Immature natural killer cell (primary cell): Measurements from ENCODE around the gene NTM. TPM values are rescaled to one million over a fixed set of nuclear protein-coding genes. Genes with fewer than 3 reads are reported as not detected.

ENCODE experiments used
- DNase-seq, 3 donors: peaks; one replicate each; pipeline ENCODE4 v3.0.0; 2022; ENCODE audit warnings: mixed read lengths in 1 of 3
- H3K27ac Mint-ChIP-seq, 6 donors: one replicate each; pipeline ENCODE4 v1.8.0; 2020; ENCODE audit warnings: mixed read lengths in 6 of 6, mild to moderate bottlenecking in 5 of 6, inconsistent platforms in 4 of 6, moderate library complexity in 3 of 6
- H3K27me3 Mint-ChIP-seq, 3 donors: one replicate each; pipeline ENCODE4 v1.8.0; 2020 to 2021; ENCODE audit warnings: low read depth in 3 of 3, mild to moderate bottlenecking in 3 of 3, mixed read lengths in 3 of 3, moderate library complexity in 3 of 3, inconsistent platforms in 1 of 3
- H3K36me3 Mint-ChIP-seq, 3 donors: one replicate each; pipeline ENCODE4 v1.8.0; 2020; ENCODE audit warnings: mixed read lengths in 3 of 3, inconsistent platforms in 2 of 3, mild to moderate bottlenecking in 2 of 3
- H3K4me1 Mint-ChIP-seq, 2 donors: one replicate each; pipeline ENCODE4 v1.8.0; 2020; ENCODE audit warnings: inconsistent platforms in 2 of 2, mild to moderate bottlenecking in 2 of 2, mixed read lengths in 2 of 2, moderate library complexity in 1 of 2
- H3K4me3 Mint-ChIP-seq, 5 donors: one replicate each; pipeline ENCODE4 v1.8.0; 2020; ENCODE audit warnings: mild to moderate bottlenecking in 5 of 5, mixed read lengths in 5 of 5, inconsistent platforms in 3 of 5, moderate library complexity in 3 of 5
- H3K9me3 Mint-ChIP-seq, 6 donors: one replicate each; pipeline ENCODE4 v1.8.0; 2020; ENCODE audit warnings: mild to moderate bottlenecking in 6 of 6, mixed read lengths in 6 of 6, inconsistent platforms in 4 of 6, moderate library complexity in 3 of 6
- polyA plus RNA-seq, 3 donors: library from polyadenylated mRNA; unstranded; fragments of 300-500 nt; fragmentation: Illumina TruSeq; gene quantifications; one replicate each; pipeline ENCODE4 v1.2.3, GENCODE V29; 2021

The NTM gene
- polyA plus RNA-seq, 3 donors from 2014 or later: not detected

GRCh38 chr11:132046288-132046865 lies 676.0 kb downstream of the NTM start:
- Mint-ChIP-seq H3K36me3 (no peaks in the 10 kb centered on the region), H3K27me3 (peaks cover 2 to 5% (median 4%) of the 10 kb centered on the region in 3 donors), H3K9me3 (peaks cover 0 to 10% (median 1%) of the 10 kb centered on the region in 6 donors), H3K4me3 (no peak overlapping the region), H3K4me1 (no peaks in the 10 kb centered on the region), H3K27ac (no peak overlapping the region)
- DNase-seq: no peak

- Mint-ChIP-seq H3K36me3 (no peaks in the 10 kb centered on the region), H3K27me3 (peaks cover 2 to 5% (median 4%) of the 10 kb centered on the region in 3 donors), H3K4me1 (no peaks in the 10 kb centered on the region), H3K4me3 (no peak overlapping the region), H3K9me3 (peaks cover 0 to 11% (median 0%) of the 10 kb centered on the region in 6 donors), H3K27ac (no peak overlapping the region)
- no peak for DNase-seq
Observed at GRCh38 chr11:132047167-132047566, 676.8 kb downstream of the NTM start.

GRCh38 chr11:132048040-132048439 lies 677.6 kb downstream of the NTM start:
- Mint-ChIP-seq H3K36me3 (no peaks in the 10 kb centered on the region), H3K4me1 (no peaks in the 10 kb centered on the region), H3K4me3 (no peak overlapping the region), H3K27ac (no peak overlapping the region), H3K27me3 (peaks cover 0 to 7% (median 4%) of the 10 kb centered on the region in 3 donors), H3K9me3 (peaks cover 0 to 8% (median 0%) of the 10 kb centered on the region in 6 donors)
- DNase-seq: no peak

GRCh38 chr11:132049205-132049604 lies 678.8 kb downstream of the NTM start:
- Mint-ChIP-seq H3K36me3 (no peaks in the 10 kb centered on the region), H3K4me3 (no peak overlapping the region), H3K27me3 (peaks cover 0 to 7% (median 2%) of the 10 kb centered on the region in 3 donors), H3K27ac (no peak overlapping the region), H3K9me3 (peaks cover 0 to 8% (median 0%) of the 10 kb centered on the region in 6 donors), H3K4me1 (no peaks in the 10 kb centered on the region)
- DNase-seq: no peak

- Mint-ChIP-seq H3K27me3 (peaks cover 0 to 7% (median 2%) of the 10 kb centered on the region in 3 donors), H3K27ac (no peak overlapping the region), H3K4me3 (no peak overlapping the region), H3K9me3 (peaks cover 0 to 8% (median 0%) of the 10 kb centered on the region in 6 donors), H3K4me1 (no peaks in the 10 kb centered on the region), H3K36me3 (no peaks in the 10 kb centered on the region)
- DNase-seq: no peak
Observed at GRCh38 chr11:132050049-132050448, 679.6 kb downstream of the NTM start.

- no peak overlapping the region for H3K27ac Mint-ChIP-seq
- H3K4me3 Mint-ChIP-seq: no peak overlapping the region
- no peaks in the 10 kb centered on the region for H3K36me3 Mint-ChIP-seq
- peaks cover 0 to 7% (median 2%) of the 10 kb centered on the region in 3 donors for H3K27me3 Mint-ChIP-seq
- H3K9me3 Mint-ChIP-seq: peaks cover 0 to 8% (median 0%) of the 10 kb centered on the region in 6 donors
- DNase-seq: no peak
- H3K4me1 Mint-ChIP-seq: no peaks in the 10 kb centered on the region
Observed at GRCh38 chr11:132050577-132051165, 680.3 kb downstream of the NTM start.

GRCh38 chr11:132051704-132052103 lies 681.3 kb downstream of the NTM start:
- Mint-ChIP-seq H3K4me3 (no peak overlapping the region), H3K4me1 (no peaks in the 10 kb centered on the region), H3K27ac (no peak overlapping the region), H3K9me3 (peaks cover 0 to 7% (median 0%) of the 10 kb centered on the region in 6 donors), H3K27me3 (peaks cover 0 to 4% (median 2%) of the 10 kb centered on the region in 3 donors), H3K36me3 (no peaks in the 10 kb centered on the region)
- no peak for DNase-seq

- Mint-ChIP-seq H3K36me3 (no peaks in the 10 kb centered on the region), H3K27ac (no peak overlapping the region), H3K4me1 (no peaks in the 10 kb centered on the region), H3K9me3 (peaks cover 0 to 7% (median 0%) of the 10 kb centered on the region in 6 donors), H3K27me3 (peaks cover 0 to 4% (median 2%) of the 10 kb centered on the region in 3 donors), H3K4me3 (no peak overlapping the region)
- DNase-seq: no peak
Observed at GRCh38 chr11:132052342-132052741, 681.9 kb downstream of the NTM start.

GRCh38 chr11:132052904-132053303 lies 682.5 kb downstream of the NTM start:
- no peak overlapping the region for H3K4me3 Mint-ChIP-seq
- peaks cover 0 to 7% (median 0%) of the 10 kb centered on the region in 6 donors for H3K9me3 Mint-ChIP-seq
- H3K4me1 Mint-ChIP-seq: no peaks in the 10 kb centered on the region
- DNase-seq: no peak
- peaks cover 0 to 4% (median 2%) of the 10 kb centered on the region in 3 donors for H3K27me3 Mint-ChIP-seq
- H3K27ac Mint-ChIP-seq: no peak overlapping the region
- no peaks in the 10 kb centered on the region for H3K36me3 Mint-ChIP-seq

- Mint-ChIP-seq H3K4me3 (no peak overlapping the region), H3K27me3 (peaks cover 0 to 4% (median 2%) of the 10 kb centered on the region in 3 donors), H3K4me1 (no peaks in the 10 kb centered on the region), H3K9me3 (peaks cover 0 to 6% (median under 1%) of the 10 kb centered on the region in 6 donors), H3K36me3 (no peaks in the 10 kb centered on the region), H3K27ac (no peak overlapping the region)
- DNase-seq: no peak
Observed at GRCh38 chr11:132054822-132055221, 684.4 kb downstream of the NTM start.

- no peak for DNase-seq
- Mint-ChIP-seq H3K9me3 (peaks cover 0 to 8% (median 2%) of the 10 kb centered on the region in 6 donors), H3K27ac (no peak overlapping the region), H3K27me3 (peaks cover 0 to 4% (median 1%) of the 10 kb centered on the region in 3 donors), H3K36me3 (no peaks in the 10 kb centered on the region), H3K4me3 (no peak overlapping the region), H3K4me1 (no peaks in the 10 kb centered on the region)
Observed at GRCh38 chr11:132055296-132055695, 684.9 kb downstream of the NTM start.

- no peaks in the 10 kb centered on the region for H3K4me1 Mint-ChIP-seq
- no peak for DNase-seq
- peaks cover 0 to 2% (median 0%) of the 10 kb centered on the region in 3 donors for H3K27me3 Mint-ChIP-seq
Observed at GRCh38 chr11:132056689-132057088, 686.3 kb downstream of the NTM start.

GRCh38 chr11:132057266-132057665 lies 686.9 kb downstream of the NTM start:
- H3K27ac Mint-ChIP-seq: no peak overlapping the region
- H3K36me3 Mint-ChIP-seq: no peaks in the 10 kb centered on the region
- no peaks in the 10 kb centered on the region for H3K4me1 Mint-ChIP-seq
- no peak for DNase-seq
- no peak overlapping the region for H3K4me3 Mint-ChIP-seq
- peaks cover 0 to 1% (median 0%) of the 10 kb centered on the region in 3 donors for H3K27me3 Mint-ChIP-seq
- peaks cover 0 to 7% (median 6%) of the 10 kb centered on the region in 6 donors for H3K9me3 Mint-ChIP-seq

More at GRCh38 chr11:132056689-132057088, 686.3 kb downstream of the NTM start:
- no peaks in the 10 kb centered on the region for H3K36me3 Mint-ChIP-seq
- H3K9me3 Mint-ChIP-seq: peaks cover 0 to 7% (median 4%) of the 10 kb centered on the region in 6 donors
- no peak overlapping the region for H3K4me3 Mint-ChIP-seq
- H3K27ac Mint-ChIP-seq: no peak overlapping the region

GRCh38 chr11:132058211-132058772 lies 687.9 kb downstream of the NTM start:
- H3K4me1 Mint-ChIP-seq: no peaks in the 10 kb centered on the region
- peak in 1 of 3 donors; percentile 11 for DNase-seq
- H3K36me3 Mint-ChIP-seq: no peaks in the 10 kb centered on the region
- H3K9me3 Mint-ChIP-seq: peaks cover 0 to 7% (median 5%) of the 10 kb centered on the region in 6 donors
- H3K4me3 Mint-ChIP-seq: no peak overlapping the region
- no peak overlapping the region for H3K27ac Mint-ChIP-seq
- H3K27me3 Mint-ChIP-seq: no peaks in the 10 kb centered on the region
